Loucy (cell line): Measurements from ENCODE around the gene BACH2.

ENCODE experiments used
- EZH2phosphoT487 ChIP-seq: fragments of 200-600 bp; IDR thresholded peaks from 2 replicates; pipeline ENCODE4 v1.6.1; 2018; ENCODE audit warnings: antibody characterized with exemption, mild to moderate bottlenecking, moderate library complexity, borderline replicate concordance
- TF ChIP-seq, protein P1 (sequence below): fragments of 200-600 bp; sonication (generic); conservative IDR thresholded peaks from 2 replicates; pipeline ENCODE4 v1.5.1; 2014; ENCODE audit warnings: mild to moderate bottlenecking, antibody characterized with exemption, low read length

DNA sequence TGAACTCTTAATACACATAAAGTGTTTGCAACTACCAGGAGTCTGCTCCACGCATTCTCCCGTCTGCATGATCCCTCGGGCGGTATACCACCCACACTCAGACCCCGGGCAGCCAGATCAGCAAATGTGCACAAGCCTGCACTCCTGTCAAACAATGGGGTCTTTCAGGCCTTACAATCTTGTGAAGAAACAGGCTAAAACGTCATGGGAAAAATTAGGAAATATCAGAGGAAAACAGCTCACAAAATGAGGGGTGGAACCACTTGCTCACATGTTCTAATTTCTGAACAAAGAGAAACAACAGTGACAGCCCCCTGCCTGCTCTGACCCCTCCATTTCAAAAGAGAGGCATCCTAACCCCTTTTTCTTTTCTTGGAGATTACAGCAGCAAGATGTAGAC, 69.4 kb downstream of the BACH2 start:
- TF ChIP-seq, protein P1, sequence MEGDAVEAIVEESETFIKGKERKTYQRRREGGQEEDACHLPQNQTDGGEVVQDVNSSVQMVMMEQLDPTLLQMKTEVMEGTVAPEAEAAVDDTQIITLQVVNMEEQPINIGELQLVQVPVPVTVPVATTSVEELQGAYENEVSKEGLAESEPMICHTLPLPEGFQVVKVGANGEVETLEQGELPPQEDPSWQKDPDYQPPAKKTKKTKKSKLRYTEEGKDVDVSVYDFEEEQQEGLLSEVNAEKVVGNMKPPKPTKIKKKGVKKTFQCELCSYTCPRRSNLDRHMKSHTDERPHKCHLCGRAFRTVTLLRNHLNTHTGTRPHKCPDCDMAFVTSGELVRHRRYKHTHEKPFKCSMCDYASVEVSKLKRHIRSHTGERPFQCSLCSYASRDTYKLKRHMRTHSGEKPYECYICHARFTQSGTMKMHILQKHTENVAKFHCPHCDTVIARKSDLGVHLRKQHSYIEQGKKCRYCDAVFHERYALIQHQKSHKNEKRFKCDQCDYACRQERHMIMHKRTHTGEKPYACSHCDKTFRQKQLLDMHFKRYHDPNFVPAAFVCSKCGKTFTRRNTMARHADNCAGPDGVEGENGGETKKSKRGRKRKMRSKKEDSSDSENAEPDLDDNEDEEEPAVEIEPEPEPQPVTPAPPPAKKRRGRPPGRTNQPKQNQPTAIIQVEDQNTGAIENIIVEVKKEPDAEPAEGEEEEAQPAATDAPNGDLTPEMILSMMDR = no peak
- TF ChIP-seq EZH2phosphoT487 = no peak
